ENCODE measurements around the gene SPATA33.

DNA sequence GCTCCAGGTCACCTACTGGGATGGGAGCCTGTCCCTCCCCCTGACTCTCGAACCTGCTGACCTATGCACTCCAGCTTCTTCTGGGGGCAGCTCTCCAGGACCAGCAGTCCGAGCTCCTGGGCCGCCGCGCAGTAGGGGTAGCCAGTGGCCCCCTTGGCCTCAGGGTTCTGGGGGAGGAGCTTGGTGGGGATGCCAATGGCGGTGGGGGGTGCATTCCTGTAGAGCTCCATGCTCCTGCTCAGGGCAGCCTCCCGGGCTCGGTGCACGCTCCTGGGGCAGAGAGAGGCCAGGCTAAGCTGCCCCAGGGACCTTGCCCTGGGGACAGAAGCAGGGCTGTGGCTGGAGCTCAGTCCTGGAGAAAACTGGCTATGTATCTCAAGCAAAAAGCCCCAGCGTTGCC lies 51.5 kb downstream of the SPATA33 start:
- TF ChIP-seq, protein P1, sequence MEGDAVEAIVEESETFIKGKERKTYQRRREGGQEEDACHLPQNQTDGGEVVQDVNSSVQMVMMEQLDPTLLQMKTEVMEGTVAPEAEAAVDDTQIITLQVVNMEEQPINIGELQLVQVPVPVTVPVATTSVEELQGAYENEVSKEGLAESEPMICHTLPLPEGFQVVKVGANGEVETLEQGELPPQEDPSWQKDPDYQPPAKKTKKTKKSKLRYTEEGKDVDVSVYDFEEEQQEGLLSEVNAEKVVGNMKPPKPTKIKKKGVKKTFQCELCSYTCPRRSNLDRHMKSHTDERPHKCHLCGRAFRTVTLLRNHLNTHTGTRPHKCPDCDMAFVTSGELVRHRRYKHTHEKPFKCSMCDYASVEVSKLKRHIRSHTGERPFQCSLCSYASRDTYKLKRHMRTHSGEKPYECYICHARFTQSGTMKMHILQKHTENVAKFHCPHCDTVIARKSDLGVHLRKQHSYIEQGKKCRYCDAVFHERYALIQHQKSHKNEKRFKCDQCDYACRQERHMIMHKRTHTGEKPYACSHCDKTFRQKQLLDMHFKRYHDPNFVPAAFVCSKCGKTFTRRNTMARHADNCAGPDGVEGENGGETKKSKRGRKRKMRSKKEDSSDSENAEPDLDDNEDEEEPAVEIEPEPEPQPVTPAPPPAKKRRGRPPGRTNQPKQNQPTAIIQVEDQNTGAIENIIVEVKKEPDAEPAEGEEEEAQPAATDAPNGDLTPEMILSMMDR (IDR thresholded peaks at IDR 0.05; ENCODE audit: borderline replicate concordance, extremely low read depth, low read length, poor library complexity, severe bottlenecking): no peak
- no peak for TF ChIP-seq EZH2 (IDR thresholded peaks at IDR 0.05; ENCODE audit: borderline replicate concordance, low read depth, low read length, severe bottlenecking)

Measured in DND-41 (cell line).